SK-N-SH (cell line): ENCODE measurements around the gene CPNE8. TPM values are rescaled to one million over a fixed set of nuclear protein-coding genes. Genes with fewer than 3 reads are reported as not detected.

Source experiments
- CTCF ChIA-PET: fragments of 300-600, 350-600 bp; formaldehyde crosslinking; extraction: SDS; loops from one replicate; lab custom pipeline; 2021; lab: Yijun Ruan, JAX
- POLR2A ChIA-PET: fragments of 350-600 bp; sonication (Branson Sonifier 250); formaldehyde crosslinking; extraction: SDS; loops from one replicate; lab custom pipeline; 2020; ENCODE audit warnings: antibody characterized with exemption, inconsistent platforms; lab: Yijun Ruan, JAX
- DNase-seq: peaks from one replicate; pipeline ENCODE4 v3.0.0; 2012
- H2AFZ ChIP-seq: fragments of 200-600 bp; sonication (generic); 2 replicates; pipeline ENCODE4 v1.8.1; 2016; ENCODE audit warnings: antibody characterized with exemption, mild to moderate bottlenecking, low read depth
- H3F3A ChIP-seq: fragments of 200-600 bp; sonication (generic); replicated peaks from 2 replicates; pipeline ENCODE3; 2016; ENCODE audit warnings: antibody characterized with exemption, mild to moderate bottlenecking; ENCODE audit not compliant: insufficient read depth
- H3K27ac ChIP-seq, 2 experiments: fragments of 200-500 bp in 1 of 2; fragments of 200-600 bp in 1 of 2; sonication (Bioruptor generic) in 1 of 2; sonication (generic), shearing (Covaris generic) in 1 of 2; 2 replicates each; pipeline versions ENCODE4 v1.5.1 to v1.6.1; 2014 to 2016; ENCODE audit warnings: low read depth in 2 of 2, inconsistent platforms in 1 of 2, low read length in 1 of 2, mild to moderate bottlenecking in 1 of 2, mixed read lengths in 1 of 2
- H3K27me3 ChIP-seq: fragments of 200-600 bp; sonication (generic), shearing (Covaris generic); 2 replicates; pipeline ENCODE4 v1.6.1; 2016; ENCODE audit warnings: mixed run types; ENCODE audit not compliant: insufficient read depth
- H3K36me3 ChIP-seq, 2 experiments: fragments of 200-500 bp in 1 of 2; fragments of 200-600 bp in 1 of 2; sonication (Bioruptor generic) in 1 of 2; sonication (generic) in 1 of 2; replicated peaks in 1 of 2; 2 replicates each; pipeline versions ENCODE3 to v1.5.1; 2014 to 2016; ENCODE audit warnings: low read length in 1 of 2, mild to moderate bottlenecking in 1 of 2; ENCODE audit not compliant: insufficient read depth in 2 of 2, control insufficient read depth in 1 of 2
- H3K4me1 ChIP-seq, 2 experiments: fragments of 200-500 bp in 1 of 2; fragments of 200-600 bp in 1 of 2; sonication (Bioruptor generic) in 1 of 2; sonication (generic), shearing (Covaris generic) in 1 of 2; 2 replicates each; pipeline versions ENCODE4 v1.5.1 to v1.6.1; 2014 to 2016; ENCODE audit warnings: low read depth in 1 of 2, low read length in 1 of 2, mixed run types in 1 of 2; ENCODE audit not compliant: insufficient read depth in 2 of 2, control insufficient read depth in 1 of 2
- H3K4me2 ChIP-seq: fragments of 200-600 bp; sonication (generic), shearing (Covaris generic); 2 replicates; pipeline ENCODE4 v1.6.1; 2017; ENCODE audit warnings: mixed run types
- H3K4me3 ChIP-seq, 2 experiments: fragments of 200-500 bp in 1 of 2; fragments of 200-600 bp in 1 of 2; sonication (Bioruptor generic) in 1 of 2; sonication (generic), shearing (Covaris generic) in 1 of 2; 2 replicates each; pipeline versions ENCODE4 v1.5.1 to v1.8.1; 2014 to 2016; ENCODE audit warnings: low read depth in 2 of 2, inconsistent platforms in 1 of 2, low read length in 1 of 2, mild to moderate bottlenecking in 1 of 2, mixed read lengths in 1 of 2, moderate library complexity in 1 of 2
- H3K79me2 ChIP-seq: fragments of 200-600 bp; sonication (generic); 2 replicates; pipeline ENCODE4 v1.8.1; 2017; ENCODE audit warnings: mild to moderate bottlenecking; ENCODE audit not compliant: insufficient read depth
- H3K9ac ChIP-seq: fragments of 200-600 bp; sonication (generic); 2 replicates; pipeline ENCODE4 v1.6.1; 2017; ENCODE audit warnings: mixed run types
- H3K9me2 ChIP-seq: fragments of 200-600 bp; sonication (generic); 2 replicates; pipeline ENCODE4 v1.6.1; 2017; ENCODE audit warnings: mixed run types
- H3K9me3 ChIP-seq: fragments of 200-600 bp; sonication (generic); 2 replicates; pipeline ENCODE4 v1.6.1; 2017; ENCODE audit warnings: mixed run types, mild to moderate bottlenecking, moderate library complexity
- H4K20me1 ChIP-seq: fragments of 200-600 bp; sonication (generic); 2 replicates; pipeline ENCODE4 v1.6.1; 2017; ENCODE audit warnings: mild to moderate bottlenecking, mixed run types; ENCODE audit not compliant: insufficient read depth
- CHD2 ChIP-seq: fragments of 150-350 bp; IDR thresholded peaks from 2 replicates; pipeline ENCODE4 v1.6.1; 2018; ENCODE audit warnings: low read length; ENCODE audit not compliant: partially characterized antibody
- ELF1 ChIP-seq: IDR thresholded peaks from 2 replicates; pipeline ENCODE4 v1.4.0; 2012
- EP300 ChIP-seq, 2 experiments: IDR thresholded peaks; 2 replicates each; pipeline versions ENCODE4 v1.4.0 to v1.6.1; 2012; ENCODE audit warnings: borderline replicate concordance in 1 of 2, low read depth in 1 of 2, low read length in 1 of 2
- EZH2phosphoT487 ChIP-seq: fragments of 200-600 bp; sonication (generic); IDR thresholded peaks from 2 replicates; pipeline ENCODE4 v1.6.1; 2017; ENCODE audit warnings: low read depth, mixed run types, mild to moderate bottlenecking, antibody characterized with exemption, moderate library complexity, borderline replicate concordance
- FOXJ3 ChIP-seq: sonication (generic); formaldehyde crosslinking; IDR thresholded peaks from 2 replicates; pipeline ENCODE4 v1.5.1; 2020; ENCODE audit warnings: mild to moderate bottlenecking, missing genetic modification reagents
- FOXM1 ChIP-seq: IDR thresholded peaks from 2 replicates; pipeline ENCODE4 v1.4.0; 2012; ENCODE audit warnings: low read depth, mild to moderate bottlenecking
- GABPA ChIP-seq: IDR thresholded peaks from 2 replicates; pipeline ENCODE4 v1.4.0; 2012; ENCODE audit warnings: low read depth, mild to moderate bottlenecking
- GATA2 ChIP-seq: sonication (generic); formaldehyde crosslinking; IDR thresholded peaks from 2 replicates; pipeline ENCODE4 v1.5.0; 2020; ENCODE audit warnings: mild to moderate bottlenecking, missing genetic modification reagents
- MEF2A ChIP-seq: IDR thresholded peaks from 2 replicates; pipeline ENCODE4 v1.4.0; 2012; ENCODE audit warnings: low read depth, borderline replicate concordance
- MXI1 ChIP-seq: IDR thresholded peaks from 2 replicates; pipeline ENCODE4 v1.6.1; 2012; ENCODE audit warnings: mild to moderate bottlenecking, low read depth, low read length, improper control_type of control experiment
- NFIC ChIP-seq: IDR thresholded peaks from 2 replicates; pipeline ENCODE4 v1.4.0; 2012; ENCODE audit warnings: borderline replicate concordance
- NRF1 ChIP-seq: IDR thresholded peaks from 2 replicates; pipeline ENCODE4 v1.6.1; 2012; ENCODE audit warnings: low read depth, mild to moderate bottlenecking, low read length
- RFX5 ChIP-seq: IDR thresholded peaks from 2 replicates; pipeline ENCODE4 v1.6.1; 2012; ENCODE audit warnings: mild to moderate bottlenecking, improper control_type of control experiment, low read length
- SIN3A ChIP-seq: IDR thresholded peaks from 2 replicates; pipeline ENCODE4 v1.6.1; 2012; ENCODE audit warnings: low read depth, mild to moderate bottlenecking, low read length, moderate library complexity, borderline replicate concordance
- SMC3 ChIP-seq: IDR thresholded peaks from 2 replicates; pipeline ENCODE4 v1.6.1; 2012; ENCODE audit warnings: low read depth, low read length, improper control_type of control experiment
- TEAD4 ChIP-seq: IDR thresholded peaks from 2 replicates; pipeline ENCODE4 v1.4.0; 2012; ENCODE audit warnings: mild to moderate bottlenecking, borderline replicate concordance; ENCODE audit not compliant: insufficient read depth
- YY1 ChIP-seq: IDR thresholded peaks from 2 replicates; pipeline ENCODE4 v1.4.0; 2012; ENCODE audit warnings: low read depth, mild to moderate bottlenecking
- WGBS: methylation state at CpG from one replicate; pipeline ENCODE4 v1.1.6; 2017; ENCODE audit warnings: low lambda C conversion rate; 5-methylcytosine and 5-hydroxymethylcytosine counted together
- polyA plus RNA-seq, 3 experiments: library from polyadenylated mRNA; depleted of rRNA; stranded (reverse); fragments of >200 nt; gene quantifications; 2 replicates each; pipeline ENCODE4 v1.2.3, GENCODE V29; 2012
- TF ChIP-seq, protein P1 (sequence below): IDR thresholded peaks from 2 replicates; pipeline ENCODE4 v1.6.1; 2012; ENCODE audit warnings: mild to moderate bottlenecking, low read depth, low read length, moderate library complexity
- TF ChIP-seq, protein P2 (sequence below): fragments of 200-600 bp; sonication (generic); IDR thresholded peaks from 2 replicates; pipeline ENCODE4 v1.6.1; 2017; ENCODE audit warnings: antibody characterized with exemption, mild to moderate bottlenecking, moderate library complexity
- TF ChIP-seq, protein P3 (sequence below): IDR thresholded peaks from 2 replicates; pipeline ENCODE4 v1.4.0; 2012; ENCODE audit warnings: low read depth, borderline replicate concordance

Gene CPNE8
- polyA plus RNA-seq, 1 of the 3 experiments (the other 2 are of a cell fraction) = not detected

DNA sequence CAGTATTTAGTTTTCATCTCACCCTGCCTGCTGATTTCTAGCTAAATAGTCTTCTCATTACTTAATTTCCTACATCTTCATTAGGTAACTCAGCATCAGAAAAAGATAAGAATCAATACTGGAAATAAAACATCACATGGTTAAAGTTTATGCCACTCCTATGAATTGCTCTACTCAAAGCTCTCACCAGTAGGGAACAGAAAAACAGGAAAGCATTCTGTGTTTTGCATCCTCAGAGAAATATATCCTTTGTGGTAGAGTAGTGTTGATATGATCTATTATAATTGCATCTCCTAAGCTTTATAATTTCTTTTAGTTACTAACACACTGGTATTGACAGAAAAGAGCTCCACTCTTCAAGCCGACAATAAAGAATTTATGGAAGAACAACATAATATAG, 9.9 kb downstream of the CPNE8 start:
- no peak for DNase-seq
- no peaks in the 10 kb centered on the region for H3F3A ChIP-seq
- H3K4me1 ChIP-seq = no peaks in the 10 kb centered on the region
- TF ChIP-seq NRF1 (no peak), FOXM1 (no peak), EP300 (IDR thresholded peaks at IDR 0.05; ENCODE audit: borderline replicate concordance in 1 of 2, low read depth in 1 of 2, low read length in 1 of 2) (no peak), GATA2 (CRISPR knock-in tag) (no peak), CHD2 (no peak), SMC3 (no peak), NFIC (no peak), EZH2phosphoT487 (no peak), GABPA (no peak), SIN3A (no peak), RFX5 (no peak), YY1 (no peak), MEF2A (no peak), ELF1 (no peak), FOXJ3 (CRISPR knock-in tag) (no peak), TEAD4 (no peak), MXI1 (no peak)
- TF ChIP-seq, protein P1, sequence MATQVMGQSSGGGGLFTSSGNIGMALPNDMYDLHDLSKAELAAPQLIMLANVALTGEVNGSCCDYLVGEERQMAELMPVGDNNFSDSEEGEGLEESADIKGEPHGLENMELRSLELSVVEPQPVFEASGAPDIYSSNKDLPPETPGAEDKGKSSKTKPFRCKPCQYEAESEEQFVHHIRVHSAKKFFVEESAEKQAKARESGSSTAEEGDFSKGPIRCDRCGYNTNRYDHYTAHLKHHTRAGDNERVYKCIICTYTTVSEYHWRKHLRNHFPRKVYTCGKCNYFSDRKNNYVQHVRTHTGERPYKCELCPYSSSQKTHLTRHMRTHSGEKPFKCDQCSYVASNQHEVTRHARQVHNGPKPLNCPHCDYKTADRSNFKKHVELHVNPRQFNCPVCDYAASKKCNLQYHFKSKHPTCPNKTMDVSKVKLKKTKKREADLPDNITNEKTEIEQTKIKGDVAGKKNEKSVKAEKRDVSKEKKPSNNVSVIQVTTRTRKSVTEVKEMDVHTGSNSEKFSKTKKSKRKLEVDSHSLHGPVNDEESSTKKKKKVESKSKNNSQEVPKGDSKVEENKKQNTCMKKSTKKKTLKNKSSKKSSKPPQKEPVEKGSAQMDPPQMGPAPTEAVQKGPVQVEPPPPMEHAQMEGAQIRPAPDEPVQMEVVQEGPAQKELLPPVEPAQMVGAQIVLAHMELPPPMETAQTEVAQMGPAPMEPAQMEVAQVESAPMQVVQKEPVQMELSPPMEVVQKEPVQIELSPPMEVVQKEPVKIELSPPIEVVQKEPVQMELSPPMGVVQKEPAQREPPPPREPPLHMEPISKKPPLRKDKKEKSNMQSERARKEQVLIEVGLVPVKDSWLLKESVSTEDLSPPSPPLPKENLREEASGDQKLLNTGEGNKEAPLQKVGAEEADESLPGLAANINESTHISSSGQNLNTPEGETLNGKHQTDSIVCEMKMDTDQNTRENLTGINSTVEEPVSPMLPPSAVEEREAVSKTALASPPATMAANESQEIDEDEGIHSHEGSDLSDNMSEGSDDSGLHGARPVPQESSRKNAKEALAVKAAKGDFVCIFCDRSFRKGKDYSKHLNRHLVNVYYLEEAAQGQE = no peak
- TF ChIP-seq, protein P2, sequence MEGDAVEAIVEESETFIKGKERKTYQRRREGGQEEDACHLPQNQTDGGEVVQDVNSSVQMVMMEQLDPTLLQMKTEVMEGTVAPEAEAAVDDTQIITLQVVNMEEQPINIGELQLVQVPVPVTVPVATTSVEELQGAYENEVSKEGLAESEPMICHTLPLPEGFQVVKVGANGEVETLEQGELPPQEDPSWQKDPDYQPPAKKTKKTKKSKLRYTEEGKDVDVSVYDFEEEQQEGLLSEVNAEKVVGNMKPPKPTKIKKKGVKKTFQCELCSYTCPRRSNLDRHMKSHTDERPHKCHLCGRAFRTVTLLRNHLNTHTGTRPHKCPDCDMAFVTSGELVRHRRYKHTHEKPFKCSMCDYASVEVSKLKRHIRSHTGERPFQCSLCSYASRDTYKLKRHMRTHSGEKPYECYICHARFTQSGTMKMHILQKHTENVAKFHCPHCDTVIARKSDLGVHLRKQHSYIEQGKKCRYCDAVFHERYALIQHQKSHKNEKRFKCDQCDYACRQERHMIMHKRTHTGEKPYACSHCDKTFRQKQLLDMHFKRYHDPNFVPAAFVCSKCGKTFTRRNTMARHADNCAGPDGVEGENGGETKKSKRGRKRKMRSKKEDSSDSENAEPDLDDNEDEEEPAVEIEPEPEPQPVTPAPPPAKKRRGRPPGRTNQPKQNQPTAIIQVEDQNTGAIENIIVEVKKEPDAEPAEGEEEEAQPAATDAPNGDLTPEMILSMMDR = no peak
- TF ChIP-seq, protein P3, sequence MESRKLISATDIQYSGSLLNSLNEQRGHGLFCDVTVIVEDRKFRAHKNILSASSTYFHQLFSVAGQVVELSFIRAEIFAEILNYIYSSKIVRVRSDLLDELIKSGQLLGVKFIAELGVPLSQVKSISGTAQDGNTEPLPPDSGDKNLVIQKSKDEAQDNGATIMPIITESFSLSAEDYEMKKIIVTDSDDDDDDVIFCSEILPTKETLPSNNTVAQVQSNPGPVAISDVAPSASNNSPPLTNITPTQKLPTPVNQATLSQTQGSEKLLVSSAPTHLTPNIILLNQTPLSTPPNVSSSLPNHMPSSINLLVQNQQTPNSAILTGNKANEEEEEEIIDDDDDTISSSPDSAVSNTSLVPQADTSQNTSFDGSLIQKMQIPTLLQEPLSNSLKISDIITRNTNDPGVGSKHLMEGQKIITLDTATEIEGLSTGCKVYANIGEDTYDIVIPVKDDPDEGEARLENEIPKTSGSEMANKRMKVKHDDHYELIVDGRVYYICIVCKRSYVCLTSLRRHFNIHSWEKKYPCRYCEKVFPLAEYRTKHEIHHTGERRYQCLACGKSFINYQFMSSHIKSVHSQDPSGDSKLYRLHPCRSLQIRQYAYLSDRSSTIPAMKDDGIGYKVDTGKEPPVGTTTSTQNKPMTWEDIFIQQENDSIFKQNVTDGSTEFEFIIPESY = no peak
- no peak overlapping the region for H3K9ac ChIP-seq
- no peaks in the 10 kb centered on the region for H3K79me2 ChIP-seq
- H3K27me3 ChIP-seq = no peaks in the 10 kb centered on the region
- no peaks in the 10 kb centered on the region for H4K20me1 ChIP-seq
- H3K9me2 ChIP-seq = no peaks in the 10 kb centered on the region
- no peaks in the 10 kb centered on the region for H3K9me3 ChIP-seq
- no peak overlapping the region; a peak in 1 of 4 replicates for H3K27ac ChIP-seq
- WGBS = 82% methylated on average over 1 of the region's 1 CpG
- H3K4me3 ChIP-seq = no peak overlapping the region
- ChIA-PET POLR2A (no interaction called here), CTCF (interaction anchor here (1.2 to 3.5 kb wide), 3 partner anchors 11 to 231 kb away, joined by 3 to 24 read pairs (median 6); partner anchors contain the start of gene CPNE8)
- no peaks in the 10 kb centered on the region for H3K36me3 ChIP-seq
- no peak overlapping the region for H2AFZ ChIP-seq
- no peak overlapping the region for H3K4me2 ChIP-seq
